Ishikawa (cell line): ENCODE data around the gene OBI1.

ENCODE experiments used
- CEBPB ChIP-seq: IDR thresholded peaks from 2 replicates; pipeline ENCODE4 v1.6.1; 2012
- CREB1 ChIP-seq: IDR thresholded peaks from 2 replicates; pipeline ENCODE4 v1.6.1; 2012; ENCODE audit warnings: low read depth
- EGR1 ChIP-seq: IDR thresholded peaks from 2 replicates; pipeline ENCODE4 v1.6.1; 2012
- EP300 ChIP-seq: IDR thresholded peaks from 2 replicates; pipeline ENCODE4 v1.6.1; 2012; ENCODE audit warnings: borderline replicate concordance
- FOXM1 ChIP-seq: IDR thresholded peaks from 2 replicates; pipeline ENCODE4 v1.6.1; 2012; ENCODE audit warnings: low read depth, borderline replicate concordance
- NFIC ChIP-seq: IDR thresholded peaks from 2 replicates; pipeline ENCODE4 v1.6.1; 2012
- RAD21 ChIP-seq: IDR thresholded peaks from 2 replicates; pipeline ENCODE4 v1.6.1; 2012; ENCODE audit warnings: low read depth
- TAF1 ChIP-seq: IDR thresholded peaks from 2 replicates; pipeline ENCODE4 v1.6.1; 2012; ENCODE audit warnings: low read depth, mild to moderate bottlenecking
- TCF12 ChIP-seq: IDR thresholded peaks from 2 replicates; pipeline ENCODE4 v1.6.1; 2012; ENCODE audit warnings: low read depth
- TEAD4 ChIP-seq: IDR thresholded peaks from 2 replicates; pipeline ENCODE4 v1.6.1; 2012
- YY1 ChIP-seq: IDR thresholded peaks from 2 replicates; pipeline ENCODE4 v1.6.1; 2012; ENCODE audit warnings: low read depth
- ZBTB7A ChIP-seq: IDR thresholded peaks from 2 replicates; pipeline ENCODE4 v1.6.1; 2012; ENCODE audit warnings: low read depth
- TF ChIP-seq, protein P1 (sequence below): IDR thresholded peaks from 2 replicates; pipeline ENCODE4 v1.6.1; 2012; ENCODE audit warnings: low read depth, mild to moderate bottlenecking
- TF ChIP-seq, protein P2 (sequence below): IDR thresholded peaks from 2 replicates; pipeline ENCODE4 v1.6.1; 2012
- TF ChIP-seq, protein P3 (sequence below): IDR thresholded peaks from 2 replicates; pipeline ENCODE4 v1.6.1; 2012

Gene OBI1

DNA sequence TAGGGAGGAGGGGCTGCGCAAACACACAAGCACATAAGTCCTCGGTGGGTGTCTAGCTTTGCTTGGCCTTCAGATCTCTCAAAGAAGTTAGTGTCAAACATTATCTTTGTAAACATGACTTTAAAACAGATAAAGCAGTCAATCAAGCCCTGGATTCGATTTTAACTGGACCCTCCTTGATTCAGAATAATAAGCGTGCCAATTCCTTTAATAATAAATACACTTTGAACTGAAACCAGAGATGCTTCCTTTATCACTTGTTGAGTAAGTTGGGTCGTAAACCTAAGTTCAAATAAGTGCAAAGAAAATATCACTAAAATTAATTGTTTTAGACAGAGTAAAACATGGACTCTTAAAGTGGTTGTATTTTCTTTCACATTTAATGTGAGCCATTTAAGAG is 86.5 kb downstream of the OBI1 start:
- TF ChIP-seq TAF1 (no peak), TEAD4 (no peak), ZBTB7A (no peak), EP300 (no peak), YY1 (no peak)
- TF ChIP-seq, protein P1, sequence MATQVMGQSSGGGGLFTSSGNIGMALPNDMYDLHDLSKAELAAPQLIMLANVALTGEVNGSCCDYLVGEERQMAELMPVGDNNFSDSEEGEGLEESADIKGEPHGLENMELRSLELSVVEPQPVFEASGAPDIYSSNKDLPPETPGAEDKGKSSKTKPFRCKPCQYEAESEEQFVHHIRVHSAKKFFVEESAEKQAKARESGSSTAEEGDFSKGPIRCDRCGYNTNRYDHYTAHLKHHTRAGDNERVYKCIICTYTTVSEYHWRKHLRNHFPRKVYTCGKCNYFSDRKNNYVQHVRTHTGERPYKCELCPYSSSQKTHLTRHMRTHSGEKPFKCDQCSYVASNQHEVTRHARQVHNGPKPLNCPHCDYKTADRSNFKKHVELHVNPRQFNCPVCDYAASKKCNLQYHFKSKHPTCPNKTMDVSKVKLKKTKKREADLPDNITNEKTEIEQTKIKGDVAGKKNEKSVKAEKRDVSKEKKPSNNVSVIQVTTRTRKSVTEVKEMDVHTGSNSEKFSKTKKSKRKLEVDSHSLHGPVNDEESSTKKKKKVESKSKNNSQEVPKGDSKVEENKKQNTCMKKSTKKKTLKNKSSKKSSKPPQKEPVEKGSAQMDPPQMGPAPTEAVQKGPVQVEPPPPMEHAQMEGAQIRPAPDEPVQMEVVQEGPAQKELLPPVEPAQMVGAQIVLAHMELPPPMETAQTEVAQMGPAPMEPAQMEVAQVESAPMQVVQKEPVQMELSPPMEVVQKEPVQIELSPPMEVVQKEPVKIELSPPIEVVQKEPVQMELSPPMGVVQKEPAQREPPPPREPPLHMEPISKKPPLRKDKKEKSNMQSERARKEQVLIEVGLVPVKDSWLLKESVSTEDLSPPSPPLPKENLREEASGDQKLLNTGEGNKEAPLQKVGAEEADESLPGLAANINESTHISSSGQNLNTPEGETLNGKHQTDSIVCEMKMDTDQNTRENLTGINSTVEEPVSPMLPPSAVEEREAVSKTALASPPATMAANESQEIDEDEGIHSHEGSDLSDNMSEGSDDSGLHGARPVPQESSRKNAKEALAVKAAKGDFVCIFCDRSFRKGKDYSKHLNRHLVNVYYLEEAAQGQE = no peak

DNA sequence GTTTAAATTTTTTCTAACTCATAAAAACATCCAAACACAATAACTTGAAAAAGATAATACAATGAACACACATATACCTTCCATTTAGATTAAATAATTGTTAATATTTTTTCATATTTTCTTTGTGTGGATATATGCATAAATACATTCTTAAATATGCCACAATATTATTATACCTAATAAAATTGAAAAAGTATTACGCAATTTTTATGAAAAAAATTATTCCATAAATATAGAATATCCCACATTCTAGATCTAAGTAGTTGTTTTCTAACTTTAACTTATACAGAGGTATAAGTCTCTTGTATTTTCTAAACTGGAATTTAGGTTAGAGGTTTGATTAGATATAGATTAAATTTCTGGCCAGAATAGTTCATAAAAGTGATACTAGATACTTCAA is 89.9 kb downstream of the OBI1 start:
- no peak for TF ChIP-seq CREB1
- no peak for TF ChIP-seq EGR1
- TF ChIP-seq NFIC = no peak
- TF ChIP-seq CEBPB = no peak
- TF ChIP-seq FOXM1 = no peak
- TF ChIP-seq TEAD4 = no peak
- no peak for TF ChIP-seq YY1
- no peak for TF ChIP-seq TCF12
- TF ChIP-seq, protein P1 = no peak
- TF ChIP-seq, protein P2, sequence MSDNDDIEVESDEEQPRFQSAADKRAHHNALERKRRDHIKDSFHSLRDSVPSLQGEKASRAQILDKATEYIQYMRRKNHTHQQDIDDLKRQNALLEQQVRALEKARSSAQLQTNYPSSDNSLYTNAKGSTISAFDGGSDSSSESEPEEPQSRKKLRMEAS = no peak
- no peak for TF ChIP-seq ZBTB7A
- TF ChIP-seq, protein P3, sequence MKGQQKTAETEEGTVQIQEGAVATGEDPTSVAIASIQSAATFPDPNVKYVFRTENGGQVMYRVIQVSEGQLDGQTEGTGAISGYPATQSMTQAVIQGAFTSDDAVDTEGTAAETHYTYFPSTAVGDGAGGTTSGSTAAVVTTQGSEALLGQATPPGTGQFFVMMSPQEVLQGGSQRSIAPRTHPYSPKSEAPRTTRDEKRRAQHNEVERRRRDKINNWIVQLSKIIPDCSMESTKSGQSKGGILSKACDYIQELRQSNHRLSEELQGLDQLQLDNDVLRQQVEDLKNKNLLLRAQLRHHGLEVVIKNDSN = no peak
- no peak for TF ChIP-seq RAD21
- TF ChIP-seq EP300 = no peak
- no peak for TF ChIP-seq TAF1

DNA sequence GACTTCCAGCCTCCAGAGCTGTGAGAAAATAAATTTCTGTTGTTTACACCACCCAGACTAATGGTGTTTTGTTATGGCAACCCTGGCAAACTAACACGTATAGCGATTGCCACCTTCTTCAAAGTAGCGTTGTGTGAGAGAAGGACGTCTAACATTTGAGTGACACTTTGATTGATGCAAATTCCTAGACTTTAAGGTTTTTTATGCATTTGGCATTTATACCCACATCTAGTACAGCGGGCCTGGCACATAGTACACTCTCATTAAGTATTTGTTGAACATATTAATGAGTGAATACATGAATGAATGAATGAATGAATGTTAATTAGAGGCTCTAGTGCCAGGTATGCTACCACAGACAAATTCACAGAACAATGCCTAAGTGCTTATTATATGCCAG is 92.3 kb downstream of the OBI1 start:
- TF ChIP-seq FOXM1 (no peak), NFIC (no peak), ZBTB7A (no peak), CEBPB (no peak)
- TF ChIP-seq, protein P2 = no peak
